ENCODE data around the gene VAMP4. TPM values are rescaled to one million over a fixed set of nuclear protein-coding genes. Genes with fewer than 3 reads are reported as not detected.

VAMP4 gene
- total and polyA plus RNA-seq, 5 donors, result 5.9 to 11.1 (median 9.5) TPM

DNA sequence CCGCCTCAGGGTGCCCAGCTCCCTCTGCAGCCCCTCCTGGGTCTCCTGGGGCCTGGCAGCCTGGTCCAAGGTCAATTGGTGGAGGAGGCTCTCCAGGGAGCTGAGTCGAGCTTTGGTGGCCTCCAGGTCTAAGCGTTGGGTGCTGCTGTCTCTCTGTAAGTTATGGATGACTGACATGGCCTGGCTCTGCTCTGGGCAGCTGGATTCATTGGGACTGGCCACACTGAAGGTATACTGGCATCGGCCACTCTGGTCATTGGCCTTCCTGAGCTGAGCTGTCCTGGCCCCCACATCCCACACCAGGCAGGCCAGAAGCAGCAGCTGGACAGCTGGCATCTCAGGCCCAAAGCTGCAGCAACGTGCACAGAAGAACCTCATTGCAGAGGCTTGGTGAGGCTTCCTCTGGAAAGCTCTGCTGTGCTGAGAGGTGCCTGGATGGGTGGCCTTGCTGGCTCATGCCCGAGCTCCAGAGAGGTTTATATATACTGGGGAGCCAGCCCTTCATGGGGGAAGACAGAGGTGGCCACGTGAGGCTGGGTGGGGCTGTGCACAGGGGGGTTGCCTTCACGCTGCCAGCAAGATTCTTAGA is 89.5 kb downstream of the VAMP4 start, which contains the start of gene MYOC:
Gene MYOC, minus strand, starts transcription at position 455 of the 589 bp plus-strand sequence. Its CDS starts 77 bp downstream, at position 378.
- intact Hi-C loops (cut with DNase I), result loop anchor here in 1 of 4 donors (10.0 kb wide), 1 partner anchor 332 kb away; no protein-coding TSS in a partner anchor
- Histone ChIP-seq H3K4me3 (ENCODE audit: low read length) (no peak within 1 kb of the TSS), H3K27ac (ENCODE audit: low read length) (no peak within 1 kb of the TSS), H3K9me3 (ENCODE audit: control insufficient read depth, low read length) (no peaks in the 10 kb centered on the region), H3K4me1 (ENCODE audit: control insufficient read depth, insufficient read depth, low read length) (peaks cover 3% of the 10 kb centered on the region), H3K27me3 (ENCODE audit: control insufficient read depth, insufficient read depth) (no peaks in the 10 kb centered on the region)
- ATAC-seq (no peak), DNase-seq (peak in 2 of 3 donors; percentile 60 to 71)
- WGBS, result 56% methylated on average over 8 of the region's 8 CpGs

Other genes with a start within 250 kb of the VAMP4 start
- gene MYOCOS, start 119.8 kb downstream of the VAMP4 start, total RNA-seq, result not detected
- gene MYOCOS, start 119.8 kb downstream of the VAMP4 start, polyA plus RNA-seq, result 0.02 TPM
- 1 to 10 TPM; 3.3 to 5.6 (median 4.2) TPM for gene MYOC, start 89.4 kb downstream of the VAMP4 start, total RNA-seq
- gene MYOC, start 89.4 kb downstream of the VAMP4 start, polyA plus RNA-seq, result 8.3 TPM
- gene METTL13, start 39.6 kb upstream of the VAMP4 start, total RNA-seq, result 10 to 100 TPM; 11.4 to 19.9 (median 14.2) TPM
- gene METTL13, start 39.6 kb upstream of the VAMP4 start, polyA plus RNA-seq, result 9.6 TPM
- gene DNM3, start 99.4 kb upstream of the VAMP4 start, total RNA-seq, result 1 to 10 TPM; 1.6 to 2.2 (median 1.9) TPM
- 1.5 TPM for gene DNM3, start 99.4 kb upstream of the VAMP4 start, polyA plus RNA-seq